Pons (tissue), 1 donor: ENCODE measurements around the gene CHTOP.

Source experiments
- DNase-seq: peaks from one replicate; pipeline ENCODE4 v3.0.0-alpha.2; 2016; ENCODE audit warnings: low spot score

Gene CHTOP

GRCh38 chr1:153613406-153613805 lies 20.5 kb upstream of the CHTOP start:
- no peak for DNase-seq

- no peak for DNase-seq
Measured at GRCh38 chr1:153614189-153614900, 19.5 kb upstream of the CHTOP start.

DNA sequence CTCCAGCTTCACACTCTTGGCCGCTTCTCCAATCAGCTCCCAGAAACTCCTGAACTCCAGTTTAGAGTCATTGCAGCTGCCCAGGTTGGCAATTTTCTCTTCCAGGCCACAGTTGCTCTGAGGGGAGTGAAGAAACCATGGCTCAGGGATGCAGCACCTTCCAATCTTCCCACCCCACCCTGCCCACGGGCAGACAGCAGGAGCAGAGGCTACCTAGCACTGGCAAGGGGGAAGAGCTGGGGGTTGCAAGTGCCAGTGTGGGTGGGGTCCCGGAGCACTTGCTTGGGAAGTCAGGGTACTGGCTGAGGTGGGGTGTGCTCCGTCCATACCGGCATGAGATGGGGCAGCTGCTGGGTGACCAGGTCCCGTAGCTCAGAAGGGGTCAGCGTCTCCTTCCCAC lies 19.0 kb upstream of the CHTOP start:
- DNase-seq = no peak

DNA sequence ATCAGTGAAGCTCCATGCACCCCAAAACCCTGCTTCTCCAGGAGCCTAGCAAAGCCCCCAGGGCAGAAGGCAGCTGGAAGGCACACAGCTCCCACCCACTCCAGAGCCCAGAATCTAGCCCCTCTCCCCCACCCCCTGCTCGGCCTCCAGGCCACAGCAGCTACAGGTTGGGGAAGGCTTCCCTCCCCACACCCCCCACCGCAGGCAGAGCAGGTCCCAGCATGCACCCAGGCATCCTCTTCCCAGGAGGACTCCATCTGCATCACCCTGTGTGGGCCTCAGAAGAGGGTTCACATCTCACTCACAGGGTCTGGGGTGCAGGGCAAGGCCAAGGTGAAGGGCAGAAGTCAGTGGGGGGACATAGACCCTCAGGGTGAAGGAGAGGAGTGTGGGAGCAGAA lies 18.5 kb upstream of the CHTOP start:
- DNase-seq = no peak

GRCh38 chr1:153616144-153616916 lies 17.5 kb upstream of the CHTOP start, which contains the start of gene S100A14:
S100A14 (minus strand) TSS chr1:153616325; CDS start chr1:153615858, 467 bp downstream.
- DNase-seq = no peak

GRCh38 chr1:153616917-153617311 lies 17.0 kb upstream of the CHTOP start:
- DNase-seq = no peak

GRCh38 chr1:153617663-153618062 lies 16.2 kb upstream of the CHTOP start:
- no peak for DNase-seq

GRCh38 chr1:153619171-153619570 lies 14.7 kb upstream of the CHTOP start:
- DNase-seq = no peak

DNA sequence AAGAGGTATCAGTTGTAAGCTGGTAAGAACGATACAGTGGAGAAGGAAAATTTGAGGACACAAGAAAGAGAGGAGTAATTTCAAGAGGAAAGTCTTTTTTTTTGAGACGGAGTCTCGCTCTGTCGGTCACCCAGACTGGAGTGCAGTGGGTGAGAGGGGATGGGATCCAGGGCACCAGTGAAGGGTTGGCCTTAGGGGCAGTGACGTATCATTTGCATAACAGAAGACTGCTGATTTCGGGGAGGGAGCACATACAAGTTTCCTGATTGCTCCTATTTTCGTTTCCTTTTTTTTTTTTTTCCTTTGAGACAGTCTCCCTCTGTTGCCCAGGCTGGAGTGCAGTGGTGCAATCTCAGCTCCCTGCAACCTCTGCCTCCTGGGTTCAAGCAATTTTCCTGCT lies 10.8 kb upstream of the CHTOP start:
- DNase-seq = no peak

GRCh38 chr1:153624965-153625611 lies 8.8 kb upstream of the CHTOP start:
- no peak for DNase-seq

GRCh38 chr1:153626477-153626903 lies 7.4 kb upstream of the CHTOP start:
- no peak for DNase-seq

GRCh38 chr1:153626904-153627714 lies 6.8 kb upstream of the CHTOP start, which contains the start of gene S100A13:
S100A13 (minus strand) TSS chr1:153627505; CDS start chr1:153626472, 1,033 bp downstream.
- DNase-seq = peak; percentile 77

DNA sequence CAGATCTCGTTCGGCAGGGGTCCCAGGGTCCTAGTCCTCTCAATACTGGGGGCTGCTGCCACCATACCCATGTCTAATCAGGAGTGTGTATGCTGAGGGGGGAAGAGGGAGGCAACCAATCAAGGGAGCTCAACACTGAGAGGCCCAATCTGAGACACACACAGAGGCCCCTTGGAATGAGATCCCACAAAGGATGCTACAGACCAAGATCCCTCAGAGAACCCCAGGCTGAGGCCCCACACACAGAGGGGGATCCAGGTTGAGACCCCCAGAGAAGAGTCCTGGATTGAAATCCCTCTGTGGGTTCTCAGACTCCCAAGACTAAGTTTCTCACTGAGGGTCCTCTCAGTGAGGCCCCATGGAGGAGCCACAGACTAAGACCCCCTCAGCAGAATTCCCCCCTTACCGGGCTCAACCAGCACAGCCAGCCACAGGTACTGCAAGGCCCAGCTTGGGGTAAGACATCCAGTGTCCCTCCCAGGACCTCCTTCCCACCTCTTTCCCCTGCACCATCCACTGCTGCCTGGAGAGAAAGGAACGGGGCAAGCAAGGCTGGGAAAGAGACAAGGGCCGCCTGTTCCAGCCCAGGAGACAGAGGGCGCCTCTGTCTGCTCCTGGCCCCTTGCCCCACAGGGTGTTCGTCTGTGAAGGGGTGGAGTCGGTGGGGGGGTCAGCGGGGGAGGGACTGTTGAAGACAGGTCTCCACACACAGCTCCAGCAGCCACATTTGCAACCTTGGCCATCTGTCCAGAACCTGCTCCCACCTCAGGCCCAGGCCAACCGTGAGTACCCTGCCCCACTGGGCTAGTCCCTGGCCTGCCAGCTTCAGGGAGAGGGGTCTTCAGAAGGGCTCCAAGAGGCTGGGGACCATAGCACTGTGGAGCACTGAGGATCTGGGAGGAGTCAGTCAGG lies 5.9 kb upstream of the CHTOP start, which contains the start of gene S100A1:
S100A1 (plus strand) TSS at position 720 of the 912 bp plus-strand sequence. CDS start 2,088 bp downstream, outside the sequence.
- peak; percentile 93 for DNase-seq

DNA sequence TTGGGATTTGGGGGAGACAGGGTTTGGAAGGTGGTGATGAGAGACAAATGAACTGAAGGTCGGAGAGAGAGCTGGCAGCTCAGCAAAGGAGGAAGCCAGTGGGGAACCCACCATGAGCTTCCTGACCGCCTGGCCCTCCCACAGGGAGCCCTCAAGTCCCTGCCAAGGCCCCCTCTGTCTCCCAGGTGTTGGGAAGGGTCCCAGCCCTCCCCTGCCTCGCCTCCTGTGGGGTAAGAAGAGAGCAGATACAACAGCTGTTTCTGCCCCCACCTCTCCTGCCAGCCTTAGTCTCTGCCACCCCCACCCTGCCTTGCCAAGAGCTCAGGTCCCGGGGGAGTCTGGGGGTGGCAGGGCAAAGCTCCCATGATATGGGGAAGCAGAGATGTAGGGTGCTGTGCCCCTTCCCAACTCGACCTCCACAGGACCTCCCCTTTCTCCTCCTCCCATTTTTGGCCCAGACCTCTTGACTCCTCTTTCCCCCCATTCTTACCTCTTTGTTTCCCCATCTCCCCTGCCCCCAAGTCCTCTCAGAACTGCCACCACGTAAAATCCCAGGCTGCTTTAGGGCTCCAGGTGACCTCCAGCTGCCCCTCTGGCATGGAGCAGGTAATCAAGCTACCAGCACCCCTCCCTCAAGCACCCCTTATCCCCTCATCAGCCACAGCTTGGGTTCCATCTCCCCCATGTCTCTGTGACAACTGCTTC lies 5.1 kb upstream of the CHTOP start:
- DNase-seq = no peak

DNA sequence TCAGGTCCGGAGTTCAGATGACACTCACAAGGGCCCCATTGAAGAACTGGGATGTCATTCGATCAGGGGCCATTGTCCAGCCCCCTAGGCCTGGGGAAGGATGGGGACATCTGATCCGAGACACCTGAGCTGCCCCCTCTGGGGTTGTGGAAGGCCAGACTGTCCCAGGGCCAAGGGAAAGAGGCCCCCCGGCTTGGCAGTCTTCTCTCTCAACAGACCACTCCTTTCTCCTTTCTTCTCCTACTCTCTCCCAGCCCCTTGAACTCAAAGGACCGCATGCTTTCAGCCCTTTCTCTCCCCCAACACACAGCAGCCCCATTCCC lies 4.6 kb upstream of the CHTOP start:
- no peak for DNase-seq

GRCh38 chr1:153629971-153630370 lies 3.9 kb upstream of the CHTOP start:
- DNase-seq = peak; percentile 59

- DNase-seq = no peak
Measured at GRCh38 chr1:153630384-153630783, 3.5 kb upstream of the CHTOP start.

DNA sequence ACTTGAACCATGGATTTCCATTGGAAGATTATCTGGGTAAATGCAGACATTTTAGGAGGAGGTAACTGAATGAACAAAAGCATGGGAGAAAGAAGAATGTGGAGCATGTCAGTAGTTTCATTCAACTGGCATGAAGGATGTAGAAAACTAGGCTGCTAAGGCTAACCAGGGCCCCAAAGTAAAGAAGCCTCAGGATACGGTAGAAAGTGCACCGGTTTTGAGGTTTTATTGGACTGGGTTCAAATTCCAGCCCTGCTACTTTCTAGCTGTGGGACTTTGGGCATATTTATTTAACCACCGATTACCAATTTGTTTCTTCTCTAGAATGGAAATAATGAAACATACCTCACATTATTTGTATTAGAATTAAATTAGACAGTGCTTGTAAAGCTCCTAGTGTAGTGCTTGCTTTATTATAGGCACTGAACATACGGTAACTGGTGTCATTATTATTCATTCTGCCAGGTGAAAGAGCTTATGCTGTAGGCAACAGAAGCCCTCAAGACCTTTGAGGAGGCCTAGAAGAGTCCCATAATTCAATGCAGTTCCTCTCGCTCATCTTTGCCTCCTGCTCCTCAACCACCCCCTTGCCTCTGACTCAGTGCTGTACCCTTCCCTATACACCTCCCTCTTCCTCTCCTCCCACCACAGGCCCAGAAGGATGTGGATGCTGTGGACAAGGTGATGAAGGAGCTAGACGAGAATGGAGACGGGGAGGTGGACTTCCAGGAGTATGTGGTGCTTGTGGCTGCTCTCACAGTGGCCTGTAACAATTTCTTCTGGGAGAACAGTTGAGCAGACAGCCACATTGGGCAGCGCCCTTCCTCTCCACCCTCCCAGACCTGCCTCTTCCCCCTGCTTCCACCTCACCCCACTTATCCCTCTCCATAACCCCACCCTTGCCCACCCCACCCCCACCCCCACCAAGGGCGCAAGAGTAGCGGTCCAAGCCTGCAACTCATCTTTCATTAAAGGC lies 2.5 kb upstream of the CHTOP start:
- no peak for DNase-seq

GRCh38 chr1:153633161-153633753 lies 609 bp upstream of the CHTOP start:
- DNase-seq = no peak
